Transverse colon (tissue), 4 donors: ENCODE data around the gene ZNF385D. TPM values are rescaled to one million over a fixed set of nuclear protein-coding genes. Genes with fewer than 3 reads are reported as not detected.

Experiments used
- DNase-seq: peaks from one replicate; pipeline ENCODE4 v3.0.0-alpha.2; 2019
- H3K27ac ChIP-seq, 4 donors: fragments of 200-600 bp; sonication (generic); 2 replicates each; pipeline ENCODE4 v1.5.1; 2016 to 2018; ENCODE audit warnings: inconsistent platforms in 4 of 4
- H3K27me3 ChIP-seq: fragments of 200-600 bp; sonication (generic); 2 replicates; pipeline ENCODE4 v1.5.1; 2017; ENCODE audit warnings: inconsistent platforms
- H3K36me3 ChIP-seq, 4 donors: fragments of 200-600 bp; sonication (generic); 2 replicates each; pipeline ENCODE4 v1.5.1; 2017 to 2019; ENCODE audit warnings: inconsistent platforms in 4 of 4
- H3K4me1 ChIP-seq, 4 donors: fragments of 200-600 bp; sonication (generic); 2 replicates each; pipeline ENCODE4 v1.5.1; 2017 to 2020; ENCODE audit warnings: inconsistent platforms in 4 of 4
- H3K4me3 ChIP-seq, 4 donors: fragments of 200-600 bp; sonication (generic); 1 replicate in 1 of 4; 2 replicates in 3 of 4; pipeline versions ENCODE4 v1.5.1 to v1.6.1; 2017 to 2019; ENCODE audit warnings: inconsistent platforms in 4 of 4
- H3K9me3 ChIP-seq, 2 donors: fragments of 200-600 bp; sonication (generic); 2 replicates each; pipeline ENCODE4 v1.5.1; 2017 to 2019; ENCODE audit warnings: inconsistent platforms in 2 of 2
- CTCF ChIP-seq, 5 experiments: fragments of 200-600 bp in 3 of 5; fragments of 450-650 bp in 2 of 5; sonication (generic) in 3 of 5; IDR thresholded peaks; 1 replicate in 2 of 5; 2 replicates in 3 of 5; pipeline ENCODE4 v1.5.1; 2016 to 2017; ENCODE audit warnings: antibody characterized with exemption in 5 of 5, inconsistent platforms in 3 of 5, mild to moderate bottlenecking in 2 of 5, moderate library complexity in 1 of 5
- EP300 ChIP-seq: sonication (generic); formaldehyde crosslinking; IDR thresholded peaks from one replicate; pipeline ENCODE4 v1.6.1; 2017; ENCODE audit warnings: antibody characterized with exemption, low read depth
- POLR2A ChIP-seq: fragments of 450-650 bp; IDR thresholded peaks from one replicate; pipeline ENCODE4 v1.6.1; 2016; ENCODE audit warnings: antibody characterized with exemption, mild to moderate bottlenecking, moderate library complexity
- POLR2AphosphoS5 ChIP-seq, 3 donors: sonication (generic); formaldehyde crosslinking; IDR thresholded peaks; one replicate each; pipeline ENCODE4 v1.6.1; 2016; ENCODE audit warnings: antibody characterized with exemption in 3 of 3
- WGBS, 2 donors: methylation state at CpG; one replicate each; pipeline ENCODE4 v1.1.5; 2018; ENCODE audit warnings: low coverage in 1 of 2; 5-methylcytosine and 5-hydroxymethylcytosine counted together
- in situ Hi-C, 4 donors: fragments of 200-750 bp; cut with MboI; loops; one replicate each; pipeline versions ENCODE4 v1.15.0 to v1.15.1; 2017; ENCODE audit warnings: low sequenced_read_pairs in 3 of 4, low pct_ligation_motif_present in 1 of 4, low pct_unique_long_range_greater_than_20kb in 1 of 4
- intact Hi-C: fragments of 100-400 bp; cut with DNase I; formaldehyde crosslinking; loops from one replicate; pipeline ENCODE4 v1.15.1; 2023; ENCODE audit warnings: low total_unique reads
- total RNA-seq, 4 donors: library from RNA; depleted of rRNA; stranded (reverse); fragments of >200 nt; gene quantifications; one replicate each; pipeline ENCODE4 v1.1.0, GENCODE V29; 2016

The ZNF385D gene
- total RNA-seq, 4 donors from 2014 or later, result 0.40 to 0.75 (median 0.52) TPM

GRCh38 chr3:21783839-21784238, 32.8 kb upstream of the ZNF385D start:
- DNase-seq, result no peak
- Histone ChIP-seq H3K27ac (no peak overlapping the region), H3K4me3 (no peak overlapping the region), H3K9me3 (no peaks in the 10 kb centered on the region), H3K4me1 (no peaks in the 10 kb centered on the region), H3K36me3 (no peaks in the 10 kb centered on the region), H3K27me3 (no peaks in the 10 kb centered on the region)
- TF ChIP-seq POLR2A (no peak), CTCF (IDR thresholded peaks at IDR 0.05) (no peak), EP300 (no peak), POLR2AphosphoS5 (IDR thresholded peaks at IDR 0.05) (no peak)
- in situ Hi-C loops (no loop called here), intact Hi-C loops (no loop called here)
- WGBS, 2 donors, result 52 to 80% methylated on average over 4 of the region's 4 CpGs

GRCh38 chr3:21781355-21781754, 30.3 kb upstream of the ZNF385D start:
- in situ Hi-C loops, result no loop called here
- no peak for DNase-seq

GRCh38 chr3:21779909-21780308, 28.9 kb upstream of the ZNF385D start:
- Histone ChIP-seq H3K27ac (no peak overlapping the region), H3K4me3 (no peak overlapping the region), H3K9me3 (no peaks in the 10 kb centered on the region), H3K4me1 (no peaks in the 10 kb centered on the region), H3K27me3 (no peaks in the 10 kb centered on the region), H3K36me3 (no peaks in the 10 kb centered on the region)
- intact Hi-C loops (no loop called here), in situ Hi-C loops (no loop called here)
- no peak for DNase-seq
- TF ChIP-seq POLR2AphosphoS5 (IDR thresholded peaks at IDR 0.05) (no peak), CTCF (IDR thresholded peaks at IDR 0.05) (no peak), EP300 (no peak), POLR2A (no peak)
- 61% methylated on average over 1 of the region's 1 CpG; no CpG with 5 or more reads in 1 of the 2 donors for WGBS, 2 donors

More at GRCh38 chr3:21781355-21781754, 30.3 kb upstream of the ZNF385D start:
- TF ChIP-seq POLR2AphosphoS5 (IDR thresholded peaks at IDR 0.05) (no peak), EP300 (no peak), POLR2A (no peak), CTCF (IDR thresholded peaks at IDR 0.05) (no peak)
- WGBS, 2 donors, result 76 to 77% methylated on average over 2 of the region's 2 CpGs
- H3K4me1 ChIP-seq, result no peaks in the 10 kb centered on the region
- H3K27me3 ChIP-seq, result no peaks in the 10 kb centered on the region
- no peak overlapping the region for H3K4me3 ChIP-seq
- H3K27ac ChIP-seq, result no peak overlapping the region
- intact Hi-C loops, result no loop called here
- no peaks in the 10 kb centered on the region for H3K9me3 ChIP-seq
- H3K36me3 ChIP-seq, result no peaks in the 10 kb centered on the region

- no peak overlapping the region for H3K27ac ChIP-seq
- H3K36me3 ChIP-seq, result no peaks in the 10 kb centered on the region
- no peaks in the 10 kb centered on the region for H3K9me3 ChIP-seq
- in situ Hi-C loops, result no loop called here
- no peak for DNase-seq
- intact Hi-C loops, result no loop called here
- TF ChIP-seq POLR2A (no peak), POLR2AphosphoS5 (IDR thresholded peaks at IDR 0.05) (no peak), EP300 (no peak), CTCF (IDR thresholded peaks at IDR 0.05) (no peak)
- H3K4me3 ChIP-seq, result no peak overlapping the region
- H3K4me1 ChIP-seq, result no peaks in the 10 kb centered on the region
- WGBS, 2 donors, result 75 to 79% methylated on average over 1 of the region's 1 CpG
- no peaks in the 10 kb centered on the region for H3K27me3 ChIP-seq
These were observed 27.7 kb upstream of the ZNF385D start for GRCh38 chr3:21778715-21779114.
